ENCODE measurements around the gene RPUSD2.

- no peak for TF ChIP-seq CTCF (IDR thresholded peaks at IDR 0.05)
- no peak for TF ChIP-seq POLR2A (IDR thresholded peaks at IDR 0.05; ENCODE audit: low read depth)
These were observed 32.6 kb upstream of the RPUSD2 start for GRCh38 chr15:40536501-40536900.
